GM23338 (cell line): ENCODE measurements around the gene DNAH6. TPM values are rescaled to one million over a fixed set of nuclear protein-coding genes. Genes with fewer than 3 reads are reported as not detected.

Source experiments
- ATAC-seq: fragments of 200-7000 bp; cut with Tn5 transposase; 3 replicates; pipeline ENCODE4 v1.9.1; 2020
- DNase-seq: peaks from one replicate; pipeline ENCODE4 v3.0.0-alpha.2; 2015; ENCODE audit warnings: low spot score
- H2AFZ ChIP-seq: fragments of 200-600 bp; sonication (generic); 2 replicates; pipeline ENCODE4 v1.8.0; 2016; ENCODE audit warnings: antibody characterized with exemption, mild to moderate bottlenecking, moderate library complexity
- H3F3A ChIP-seq: fragments of 200-600 bp; sonication (generic); replicated peaks from 2 replicates; pipeline ENCODE4 v1.8.0; 2017; ENCODE audit warnings: antibody characterized with exemption, mixed run types, low read depth
- H3K27ac ChIP-seq: fragments of 200-600 bp; sonication (generic); 2 replicates; pipeline ENCODE4 v1.6.1; 2016; ENCODE audit warnings: low read depth
- H3K27me3 ChIP-seq: fragments of 200-600 bp; sonication (generic); 2 replicates; pipeline ENCODE4 v1.8.0; 2016; ENCODE audit warnings: mild to moderate bottlenecking, mixed run types, moderate library complexity; ENCODE audit not compliant: insufficient read depth
- H3K36me3 ChIP-seq: fragments of 200-600 bp; sonication (generic); 2 replicates; pipeline ENCODE4 v1.8.0; 2016; ENCODE audit warnings: mild to moderate bottlenecking; ENCODE audit not compliant: insufficient read depth
- H3K4me1 ChIP-seq: fragments of 200-600 bp; sonication (generic); 2 replicates; pipeline ENCODE4 v1.8.0; 2016; ENCODE audit warnings: mild to moderate bottlenecking, moderate library complexity; ENCODE audit not compliant: insufficient read depth
- H3K4me2 ChIP-seq: fragments of 200-600 bp; sonication (generic); 2 replicates; pipeline ENCODE4 v1.7.1; 2017; ENCODE audit warnings: mixed run types
- H3K4me3 ChIP-seq: fragments of 200-600 bp; sonication (generic); 2 replicates; pipeline ENCODE4 v1.6.1; 2016; ENCODE audit warnings: mixed run types
- H3K79me2 ChIP-seq: fragments of 200-600 bp; sonication (generic); replicated peaks from 2 replicates; pipeline ENCODE4 v1.8.0; 2017; ENCODE audit warnings: mild to moderate bottlenecking; ENCODE audit not compliant: insufficient read depth
- H3K9me2 ChIP-seq: fragments of 200-600 bp; sonication (generic); 2 replicates; pipeline ENCODE4 v1.8.0; 2017; ENCODE audit not compliant: insufficient read depth
- H4K20me1 ChIP-seq: fragments of 200-600 bp; sonication (generic); replicated peaks from 2 replicates; pipeline ENCODE4 v1.8.0; 2017; ENCODE audit warnings: mild to moderate bottlenecking; ENCODE audit not compliant: insufficient read depth
- H3K27ac Mint-ChIP-seq: 2 replicates; pipeline ENCODE4 v1.8.0; 2020; ENCODE audit warnings: inconsistent platforms, mild to moderate bottlenecking, moderate library complexity, mixed read lengths
- H3K27me3 Mint-ChIP-seq: 3 replicates; pipeline ENCODE4 v1.8.0; 2022; ENCODE audit warnings: low read depth, mild to moderate bottlenecking, moderate library complexity, mixed read lengths, inconsistent platforms; ENCODE audit not compliant: insufficient read depth, poor library complexity
- H3K36me3 Mint-ChIP-seq: 3 replicates; pipeline ENCODE4 v1.8.0; 2021; ENCODE audit warnings: low read depth, mild to moderate bottlenecking, inconsistent platforms, moderate library complexity, mixed read lengths
- H3K4me1 Mint-ChIP-seq: 3 replicates; pipeline ENCODE4 v1.8.0; 2020; ENCODE audit warnings: mild to moderate bottlenecking, inconsistent platforms, mixed read lengths
- H3K4me3 Mint-ChIP-seq: 3 replicates; pipeline ENCODE4 v1.8.0; 2021; ENCODE audit warnings: moderate library complexity, mild to moderate bottlenecking, inconsistent platforms, mixed read lengths
- H3K9me3 Mint-ChIP-seq: 3 replicates; pipeline ENCODE4 v1.8.0; 2020; ENCODE audit warnings: moderate library complexity, mild to moderate bottlenecking, inconsistent platforms, mixed read lengths
- CTCF ChIP-seq, 2 experiments: fragments of 200-600 bp in 1 of 2; sonication (generic) in 1 of 2; conservative IDR thresholded peaks; 2 replicates each; pipeline versions ENCODE4 v1.5.1 to v1.6.1; 2016 to 2017; ENCODE audit warnings: antibody characterized with exemption in 2 of 2, low read depth in 2 of 2, mild to moderate bottlenecking in 2 of 2, moderate library complexity in 1 of 2
- ETS1 ChIP-seq: IDR thresholded peaks from 2 replicates; pipeline ENCODE4 v1.6.1; 2016; ENCODE audit warnings: antibody characterized with exemption
- EZH2 ChIP-seq: fragments of 200-600 bp; sonication (generic); IDR thresholded peaks from one replicate; pipeline ENCODE4 v1.8.0; 2017; ENCODE audit warnings: antibody characterized with exemption, mild to moderate bottlenecking, low read depth; ENCODE audit not compliant: unreplicated experiment
- JUNB ChIP-seq: IDR thresholded peaks from one replicate; pipeline ENCODE4 v1.6.1; 2016; ENCODE audit warnings: antibody characterized with exemption; ENCODE audit not compliant: unreplicated experiment
- POLR2AphosphoS5 ChIP-seq: IDR thresholded peaks from 2 replicates; pipeline ENCODE4 v1.6.1; 2016; ENCODE audit warnings: antibody characterized with exemption, low read depth
- REST ChIP-seq: IDR thresholded peaks from one replicate; pipeline ENCODE4 v1.6.1; 2018; ENCODE audit warnings: antibody characterized with exemption; ENCODE audit not compliant: unreplicated experiment
- STAT1 ChIP-seq: IDR thresholded peaks from one replicate; pipeline ENCODE4 v1.6.1; 2016; ENCODE audit warnings: antibody characterized with exemption; ENCODE audit not compliant: unreplicated experiment
- ZNF114 ChIP-seq: fragments of 250-450 bp; sonication (Bioruptor Pico); IDR thresholded peaks from 2 replicates; pipeline ENCODE4 v1.5.0; 2020; ENCODE audit warnings: mild to moderate bottlenecking, moderate library complexity
- ZNF462 ChIP-seq: fragments of 250-450 bp; sonication (Bioruptor Pico); IDR thresholded peaks from 2 replicates; pipeline ENCODE4 v1.5.0; 2020; ENCODE audit warnings: mild to moderate bottlenecking, moderate library complexity
- polyA plus RNA-seq: library from polyadenylated mRNA; unstranded; fragments of >200 nt; fragmentation: Nextera tagmentation; extraction: Ambion mirVana; gene quantifications from 2 replicates; pipeline ENCODE4 v1.2.1, GENCODE V29; 2016
- total RNA-seq: library from RNA; depleted of rRNA; stranded (reverse); fragments of >200 nt; shearing (Covaris generic); gene quantifications from 2 replicates; pipeline ENCODE4 v1.2.3, GENCODE V29; 2014

The DNAH6 gene
- total and polyA plus RNA-seq, 2 experiments from 2014 or later: 0.27 to 0.31 TPM

GRCh38 chr2:84749442-84749841, 233.1 kb downstream of the DNAH6 start:
- H3K27me3 Mint-ChIP-seq: no peaks in the 10 kb centered on the region
- Histone ChIP-seq H3K4me3 (no peak overlapping the region), H3F3A (no peaks in the 10 kb centered on the region), H3K27me3 (no peaks in the 10 kb centered on the region), H3K9me2 (peaks cover 23% of the 10 kb centered on the region), H3K4me1 (peaks cover 11% of the 10 kb centered on the region), H4K20me1 (no peaks in the 10 kb centered on the region), H3K4me2 (no peak overlapping the region), H3K27ac (no peak overlapping the region), H3K79me2 (no peaks in the 10 kb centered on the region), H3K36me3 (no peaks in the 10 kb centered on the region), H2AFZ (no peak overlapping the region)
- H3K27ac Mint-ChIP-seq: no peak overlapping the region
- H3K9me3 Mint-ChIP-seq: no peaks in the 10 kb centered on the region; the same call in none of the 3 replicates
- no peak overlapping the region for H3K4me3 Mint-ChIP-seq
- TF ChIP-seq ZNF462 (CRISPR knock-in tag) (no peak), ZNF114 (no peak), EZH2 (no peak), CTCF (conservative IDR thresholded peaks at IDR 0.05; ENCODE audit: low read depth in 2 of 2) (no peak), REST (no peak), POLR2AphosphoS5 (no peak), ETS1 (no peak), STAT1 (no peak), JUNB (no peak)
- DNase-seq (no peak), ATAC-seq (no peak)
- peaks cover 8% of the 10 kb centered on the region for H3K4me1 Mint-ChIP-seq
- H3K36me3 Mint-ChIP-seq: no peaks in the 10 kb centered on the region
